IMR-90 (cell line): ENCODE results near the gene ALOX12B. TPM values are rescaled to one million over a fixed set of nuclear protein-coding genes. Genes with fewer than 3 reads are reported as not detected.

Experiments
- ATAC-seq: fragments of 200-7000 bp; cut with Tn5 transposase; 2 replicates; pipeline ENCODE4 v1.9.1; 2020; ENCODE audit warnings: low read depth, mild to moderate bottlenecking, moderate library complexity
- BruUV-seq: library from RNA; stranded (reverse); fragments of 400-500 nt; replicated peaks from 2 replicates; lab custom pipeline; 2021; lab: Mats Ljungman, UMichigan
- CTCF ChIA-PET: fragments of 300-600 bp; formaldehyde crosslinking; extraction: SDS; loops from one replicate; lab custom pipeline; 2021; ENCODE audit warnings: antibody characterized with exemption; lab: Yijun Ruan, JAX
- POLR2A ChIA-PET: fragments of 300-600 bp; sonication (Branson Sonifier 250); formaldehyde crosslinking; loops from one replicate; lab custom pipeline; 2022; ENCODE audit warnings: antibody characterized with exemption; ENCODE audit not compliant: unreplicated experiment; lab: Charles Lee
- DNase-seq: peaks from one replicate; pipeline ENCODE4 v3.0.0; 2013
- H2AFZ ChIP-seq: replicated peaks from 2 replicates; pipeline ENCODE3; 2013; ENCODE audit warnings: low read length, mild to moderate bottlenecking; ENCODE audit not compliant: poor library complexity
- H2AK5ac ChIP-seq: 2 replicates; pipeline ENCODE4 v1.6.1; 2013; ENCODE audit warnings: low read depth, low read length, inconsistent platforms
- H2AK9ac ChIP-seq: replicated peaks from 2 replicates; pipeline ENCODE3; 2013; ENCODE audit warnings: mild to moderate bottlenecking, low read depth, low read length, moderate library complexity; ENCODE audit not compliant: poor library complexity
- H2BK120ac ChIP-seq: 2 replicates; pipeline ENCODE4 v1.6.1; 2013; ENCODE audit warnings: low read depth, low read length, inconsistent platforms
- H2BK15ac ChIP-seq: 3 replicates; pipeline ENCODE4 v1.6.1; 2013; ENCODE audit warnings: low read depth, low read length, inconsistent platforms
- H2BK20ac ChIP-seq: 2 replicates; pipeline ENCODE4 v1.6.1; 2013; ENCODE audit warnings: low read depth, mild to moderate bottlenecking, inconsistent platforms, low read length, moderate library complexity
- H2BK5ac ChIP-seq: 2 replicates; pipeline ENCODE4 v1.6.1; 2013; ENCODE audit warnings: mild to moderate bottlenecking, low read depth, low read length, inconsistent platforms; ENCODE audit not compliant: poor library complexity, severe bottlenecking
- H3K14ac ChIP-seq: replicated peaks from 2 replicates; pipeline ENCODE4 v1.6.1; 2013; ENCODE audit warnings: low read depth, low read length, inconsistent platforms
- H3K18ac ChIP-seq: 2 replicates; pipeline ENCODE4 v1.6.1; 2013; ENCODE audit warnings: low read depth, low read length, control low read depth
- H3K23ac ChIP-seq: 2 replicates; pipeline ENCODE4 v1.6.1; 2013; ENCODE audit warnings: low read depth, low read length, inconsistent platforms
- H3K27ac ChIP-seq: 2 replicates; pipeline ENCODE4 v1.5.1; 2013; ENCODE audit warnings: mild to moderate bottlenecking, control low read depth, low read length; ENCODE audit not compliant: insufficient read depth
- H3K27me3 ChIP-seq: 2 replicates; pipeline ENCODE4 v1.6.1; 2013; ENCODE audit warnings: low read length; ENCODE audit not compliant: control insufficient read depth, insufficient read depth
- H3K36me3 ChIP-seq: 2 replicates; pipeline ENCODE4 v1.6.1; 2013; ENCODE audit warnings: low read length, mixed read lengths; ENCODE audit not compliant: control insufficient read depth, insufficient read depth
- H3K4ac ChIP-seq: 2 replicates; pipeline ENCODE4 v1.6.1; 2013; ENCODE audit warnings: low read depth, low read length, inconsistent platforms
- H3K4me1 ChIP-seq: 2 replicates; pipeline ENCODE4 v1.6.1; 2013; ENCODE audit warnings: low read length, mixed read lengths; ENCODE audit not compliant: control insufficient read depth, insufficient read depth
- H3K4me2 ChIP-seq: 2 replicates; pipeline ENCODE4 v1.6.1; 2013; ENCODE audit warnings: low read depth, mild to moderate bottlenecking, control low read depth, low read length, moderate library complexity
- H3K4me3 ChIP-seq: 2 replicates; pipeline ENCODE4 v1.5.1; 2013; ENCODE audit warnings: low read depth, mild to moderate bottlenecking, control low read depth, low read length, moderate library complexity; ENCODE audit not compliant: insufficient read depth
- H3K56ac ChIP-seq: 2 replicates; pipeline ENCODE4 v1.6.1; 2013; ENCODE audit warnings: low read length, inconsistent platforms; ENCODE audit not compliant: insufficient read depth; ENCODE audit errors: extremely low read depth
- H3K79me1 ChIP-seq, 2 experiments: 2 replicates each; pipeline ENCODE4 v1.6.1; 2013; ENCODE audit warnings: low read length in 2 of 2, inconsistent platforms in 1 of 2, low read depth in 1 of 2
- H3K9ac ChIP-seq: 2 replicates; pipeline ENCODE4 v1.6.1; 2013; ENCODE audit warnings: low read depth, low read length, control low read depth
- H3K9me1 ChIP-seq: 2 replicates; pipeline ENCODE4 v1.6.1; 2013; ENCODE audit warnings: low read length, inconsistent platforms; ENCODE audit not compliant: insufficient read depth
- H3K9me3 ChIP-seq: 2 replicates; pipeline ENCODE4 v1.6.1; 2013; ENCODE audit warnings: low read length; ENCODE audit not compliant: control insufficient read depth, insufficient read depth
- H4K20me1 ChIP-seq: 2 replicates; pipeline ENCODE4 v1.6.1; 2013; ENCODE audit warnings: low read length, inconsistent platforms; ENCODE audit not compliant: insufficient read depth
- H4K5ac ChIP-seq: 2 replicates; pipeline ENCODE4 v1.6.1; 2013; ENCODE audit warnings: mild to moderate bottlenecking, low read depth, low read length, control low read depth
- H4K8ac ChIP-seq, 2 experiments: 2 replicates each; pipeline ENCODE4 v1.6.1; 2013; ENCODE audit warnings: low read depth in 2 of 2, low read length in 2 of 2, control low read depth in 1 of 2, inconsistent platforms in 1 of 2
- H4K91ac ChIP-seq: 2 replicates; pipeline ENCODE4 v1.6.1; 2013; ENCODE audit warnings: low read depth, low read length, inconsistent platforms; ENCODE audit not compliant: insufficient read depth
- BHLHE40 ChIP-seq: fragments of 150-350 bp; IDR thresholded peaks from 2 replicates; pipeline ENCODE4 v1.6.1; 2016; ENCODE audit warnings: mild to moderate bottlenecking, low read depth, low read length
- CEBPB ChIP-seq: IDR thresholded peaks from 2 replicates; pipeline ENCODE4 v1.6.1; 2012; ENCODE audit warnings: low read depth, low read length, improper control_type of control experiment
- RAD21 ChIP-seq: IDR thresholded peaks from 2 replicates; pipeline ENCODE4 v1.6.1; 2012; ENCODE audit warnings: low read length, improper control_type of control experiment
- WGBS, 2 experiments: methylation state at CpG; one replicate each; pipeline versions ENCODE4 v1.1.5 to v1.1.7; 2013; ENCODE audit warnings: missing lambda C conversion rate in 2 of 2; ENCODE audit not compliant: insufficient read length in 1 of 2; ENCODE audit errors: extremely low coverage in 2 of 2; 5-methylcytosine and 5-hydroxymethylcytosine counted together
- dilution Hi-C: fragments of 300-500 bp; cut with HindIII; formaldehyde crosslinking; loops from one replicate; pipeline ENCODE4 v1.14.3; 2018; ENCODE audit warnings: low sequenced_read_pairs; ENCODE audit not compliant: unreplicated experiment
- in situ Hi-C: fragments of 300-500 bp; cut with MboI; formaldehyde crosslinking; loops from 3 replicates; pipeline ENCODE4 v1.14.3; 2019; ENCODE audit warnings: low sequenced_read_pairs, inconsistent platforms, mixed read lengths
- intact Hi-C: fragments of 100-400 bp; cut with micrococcal nuclease; formaldehyde crosslinking; loops from 2 replicates; pipeline ENCODE4 v1.10.0; 2022
- polyA plus RNA-seq, 3 experiments: library from polyadenylated mRNA; depleted of rRNA; stranded (reverse); fragments of >200 nt; gene quantifications; 2 replicates each; pipeline ENCODE4 v1.2.3, GENCODE V29; 2012; ENCODE audit warnings: low replicate concordance in 1 of 3
- total RNA-seq: library from RNA; depleted of rRNA; stranded (reverse); fragments of >200 nt; gene quantifications from 2 replicates; pipeline ENCODE4 v1.2.3, GENCODE V29; 2012

Gene ALOX12B
- total and polyA plus RNA-seq, 2 of the 4 experiments (the other 2 are of a cell fraction): not detected

GRCh38 chr17:8076502-8077266 lies 10.8 kb downstream of the ALOX12B start:
- Histone ChIP-seq H4K8ac (no peak overlapping the region), H3K27ac (no peak overlapping the region), H3K23ac (no peak overlapping the region), H3K9me3 (no peaks in the 10 kb centered on the region), H3K36me3 (no peaks in the 10 kb centered on the region), H2BK5ac (no peak overlapping the region), H3K9ac (no peak overlapping the region), H2BK20ac (no peak overlapping the region), H3K4me2 (no peak overlapping the region), H3K9me1 (no peaks in the 10 kb centered on the region), H3K14ac (no peak overlapping the region), H2AK5ac (no peak overlapping the region), H4K5ac (no peak overlapping the region), H3K56ac (no peak overlapping the region), H3K4ac (no peak overlapping the region), H4K91ac (no peak overlapping the region), H2BK15ac (no peak overlapping the region), H2AK9ac (no peak overlapping the region), H3K18ac (no peak overlapping the region), H3K79me1 (no peaks in the 10 kb centered on the region), H3K27me3 (peaks cover 75% of the 10 kb centered on the region), H4K20me1 (no peaks in the 10 kb centered on the region), H2BK120ac (no peak overlapping the region), H3K4me1 (0 out of 2 replicates have a peak, but pooled peaks cover 1% of the 10 kb centered on the region), H2AFZ (no peak overlapping the region), H3K4me3 (no peak overlapping the region)
- in situ Hi-C loops: loop anchor here (25.0 kb wide), 2 partner anchors 236 to 686 kb away; partner anchors contain the start of genes ARHGEF15 and SPDYE4
- no peak for TF ChIP-seq RAD21
- TF ChIP-seq BHLHE40: no peak
- TF ChIP-seq CEBPB: no peak
- CTCF ChIA-PET: interaction anchor here (0.9 kb wide), 1 partner anchor 17 kb away, joined by 4 read pairs; no protein-coding TSS in a partner anchor
- ATAC-seq: no peak
- no peak for DNase-seq
- no CpG with 5 or more reads among the region's 13 CpGs for WGBS, 2 experiments
- dilution Hi-C loops: no loop called here
- BruUV-seq: no TSS peak
- intact Hi-C loops: no loop called here
- POLR2A ChIA-PET: no interaction called here
